Left hindlimb (tissue), 1 donor: ENCODE measurements around the gene C6orf163.

ENCODE experiments used
- DNase-seq: peaks from one replicate; pipeline ENCODE4 v3.0.0-alpha.2; 2018

Gene C6orf163

GRCh38 chr6:87357479-87358196 is 13.0 kb downstream of the C6orf163 start:
- no peak for DNase-seq

- no peak for DNase-seq
These were observed 20.1 kb downstream of the C6orf163 start for GRCh38 chr6:87364602-87365252.

DNA sequence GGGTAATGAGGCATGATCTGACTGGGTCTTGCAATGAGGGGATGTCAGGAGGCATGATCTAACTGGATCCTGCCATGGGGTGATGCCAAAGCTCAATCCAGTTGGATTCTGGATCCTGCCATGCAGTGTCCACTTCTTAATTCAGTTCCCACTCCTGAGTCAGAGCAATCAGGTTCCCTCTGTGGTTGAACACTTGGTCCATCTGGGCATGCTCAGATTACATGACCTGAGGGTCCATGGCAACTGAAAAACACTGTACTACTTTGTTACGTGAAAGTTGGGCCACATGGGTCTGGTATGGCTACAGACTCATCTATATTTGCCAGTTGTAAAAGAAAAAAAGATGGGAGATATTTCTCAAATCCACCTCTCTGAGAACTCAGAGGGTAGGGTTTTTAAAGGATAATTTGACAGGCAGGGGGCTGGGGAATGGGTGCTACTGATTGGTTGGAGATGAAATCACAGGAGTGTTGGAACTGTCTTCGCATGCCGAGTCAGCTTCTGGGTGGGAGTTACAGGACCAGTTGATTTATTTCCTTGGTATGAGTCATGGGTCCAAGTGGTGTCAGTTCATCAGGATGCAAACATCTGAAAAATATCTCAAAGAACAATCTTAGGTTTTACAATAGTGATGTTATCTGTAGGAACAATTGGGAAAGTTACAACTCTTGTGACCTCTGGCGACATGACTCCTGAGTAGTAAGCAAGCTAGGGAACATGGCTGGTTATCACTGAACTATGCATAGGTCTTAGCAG is 21.6 kb downstream of the C6orf163 start:
- no peak for DNase-seq

DNA sequence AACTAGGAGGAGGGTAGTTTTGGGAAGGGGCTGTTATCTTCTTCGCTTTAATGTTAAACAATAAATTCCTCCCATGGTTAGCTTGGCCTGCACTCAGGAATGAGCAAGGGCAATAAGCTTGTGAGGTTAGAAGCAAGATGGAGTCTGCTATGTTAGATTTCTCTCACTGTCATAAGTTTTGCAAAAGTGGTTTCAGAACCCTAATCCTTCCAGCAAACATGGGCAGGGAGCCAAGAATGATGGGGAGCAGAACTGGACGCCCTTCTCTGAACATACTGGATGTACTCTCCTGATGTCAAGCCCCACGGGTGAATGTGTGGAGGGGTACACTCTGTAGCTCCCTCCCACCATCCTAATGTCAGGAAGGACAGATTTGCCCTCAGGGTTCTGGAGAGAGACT is 22.3 kb downstream of the C6orf163 start:
- DNase-seq = no peak

GRCh38 chr6:87373377-87373776 is 28.8 kb downstream of the C6orf163 start:
- no peak for DNase-seq

- no peak for DNase-seq
These were observed 30.7 kb downstream of the C6orf163 start for GRCh38 chr6:87375315-87375714.

DNA sequence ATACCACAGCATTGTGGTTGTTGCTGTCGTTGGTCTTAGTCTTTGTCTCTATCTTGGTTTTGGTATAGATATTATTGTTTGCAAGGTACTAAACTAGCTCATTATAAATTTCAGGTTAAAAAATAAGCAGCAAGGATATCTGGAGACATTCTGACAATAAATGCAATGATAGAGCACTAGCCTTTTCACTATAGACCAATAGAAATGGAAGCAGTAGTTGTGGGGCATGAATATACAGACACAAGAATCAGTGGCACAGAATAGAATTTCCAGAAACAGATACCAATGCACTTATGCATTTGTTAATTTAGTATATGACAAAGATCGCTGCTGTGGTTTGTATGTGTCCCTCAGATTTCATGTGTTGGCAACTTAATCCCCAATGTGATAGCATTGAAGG is 32.0 kb downstream of the C6orf163 start:
- DNase-seq = no peak

- no peak for DNase-seq
These were observed 34.3 kb downstream of the C6orf163 start for GRCh38 chr6:87378947-87379346.

DNA sequence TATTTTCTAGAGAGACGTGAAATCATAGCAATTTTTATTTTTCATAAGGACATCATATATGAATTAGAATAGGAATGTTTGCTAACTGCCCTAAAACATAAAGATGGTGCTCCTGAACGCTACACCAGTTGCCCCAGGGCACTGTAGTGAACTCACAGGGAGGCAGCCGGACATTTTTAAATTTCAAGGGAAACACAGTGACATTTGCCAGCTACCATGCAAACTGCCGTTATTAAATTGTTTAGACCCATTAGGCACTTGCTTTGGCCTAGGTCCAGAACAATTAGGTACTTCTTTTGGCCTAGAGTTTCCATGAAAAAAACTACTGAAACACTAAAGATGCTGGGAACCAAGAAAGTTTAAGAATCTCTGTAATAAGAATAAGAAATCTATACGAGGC is 38.2 kb downstream of the C6orf163 start:
- DNase-seq = no peak

DNA sequence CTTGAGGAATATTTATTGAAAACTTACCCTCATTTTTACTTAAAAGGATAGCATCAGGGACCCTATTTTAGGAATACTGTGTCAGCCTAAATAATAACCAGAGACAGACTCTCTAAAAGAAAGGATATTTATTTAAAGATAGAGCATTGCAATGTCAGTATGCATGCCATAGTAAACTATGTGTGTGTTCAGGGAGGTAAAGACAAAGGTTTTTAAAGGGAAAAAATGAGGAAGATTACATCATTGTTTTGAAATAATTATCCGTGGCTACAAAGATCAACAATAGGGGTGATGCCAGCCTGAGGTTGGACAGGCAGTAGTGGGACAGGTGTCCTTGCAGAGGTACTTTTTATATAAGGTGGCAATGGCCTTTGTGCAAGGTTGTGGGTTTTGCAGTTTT is 39.4 kb downstream of the C6orf163 start:
- no peak for DNase-seq

DNA sequence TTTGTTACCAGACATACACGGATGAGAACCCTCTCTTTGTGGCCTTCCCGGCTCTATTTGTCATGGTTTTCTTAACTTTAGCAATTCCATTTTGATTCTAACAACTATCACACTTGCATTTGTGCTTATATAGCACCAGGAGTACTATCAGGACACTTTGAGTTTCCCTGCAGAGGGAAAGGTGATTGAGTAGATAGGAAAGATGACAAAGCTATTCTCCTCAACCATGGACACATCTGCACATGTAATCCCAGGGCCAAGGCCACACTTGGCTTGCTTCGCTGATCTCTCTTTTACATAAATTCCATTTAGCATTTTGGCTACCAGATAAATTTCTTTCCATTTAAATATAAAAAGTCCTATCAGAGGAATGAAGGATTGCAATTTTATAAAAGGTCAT is 39.8 kb downstream of the C6orf163 start:
- no peak for DNase-seq

DNA sequence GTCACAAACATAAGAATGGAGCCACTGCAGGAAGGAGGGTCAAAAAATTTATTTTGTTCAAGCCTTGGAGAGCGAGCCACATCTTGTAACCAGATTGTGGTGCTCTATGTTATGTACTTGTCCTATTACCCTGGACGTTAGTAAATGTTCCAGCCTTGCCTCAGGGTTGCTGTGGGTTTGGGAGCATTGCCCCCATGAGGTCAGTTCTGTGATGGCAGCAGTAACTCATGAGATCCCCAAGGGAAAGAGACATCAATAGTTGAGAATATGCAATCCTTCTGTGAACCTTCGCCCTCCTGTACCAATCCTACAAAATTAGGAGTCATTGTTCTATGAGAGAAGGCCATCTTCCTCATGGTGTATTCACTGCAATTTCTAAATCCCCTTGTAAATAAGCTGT is 46.7 kb downstream of the C6orf163 start:
- no peak for DNase-seq

GRCh38 chr6:87393026-87393622 is 48.5 kb downstream of the C6orf163 start:
- DNase-seq = peak; percentile 33

- no peak for DNase-seq
These were observed 50.8 kb downstream of the C6orf163 start for GRCh38 chr6:87395431-87395830.

DNA sequence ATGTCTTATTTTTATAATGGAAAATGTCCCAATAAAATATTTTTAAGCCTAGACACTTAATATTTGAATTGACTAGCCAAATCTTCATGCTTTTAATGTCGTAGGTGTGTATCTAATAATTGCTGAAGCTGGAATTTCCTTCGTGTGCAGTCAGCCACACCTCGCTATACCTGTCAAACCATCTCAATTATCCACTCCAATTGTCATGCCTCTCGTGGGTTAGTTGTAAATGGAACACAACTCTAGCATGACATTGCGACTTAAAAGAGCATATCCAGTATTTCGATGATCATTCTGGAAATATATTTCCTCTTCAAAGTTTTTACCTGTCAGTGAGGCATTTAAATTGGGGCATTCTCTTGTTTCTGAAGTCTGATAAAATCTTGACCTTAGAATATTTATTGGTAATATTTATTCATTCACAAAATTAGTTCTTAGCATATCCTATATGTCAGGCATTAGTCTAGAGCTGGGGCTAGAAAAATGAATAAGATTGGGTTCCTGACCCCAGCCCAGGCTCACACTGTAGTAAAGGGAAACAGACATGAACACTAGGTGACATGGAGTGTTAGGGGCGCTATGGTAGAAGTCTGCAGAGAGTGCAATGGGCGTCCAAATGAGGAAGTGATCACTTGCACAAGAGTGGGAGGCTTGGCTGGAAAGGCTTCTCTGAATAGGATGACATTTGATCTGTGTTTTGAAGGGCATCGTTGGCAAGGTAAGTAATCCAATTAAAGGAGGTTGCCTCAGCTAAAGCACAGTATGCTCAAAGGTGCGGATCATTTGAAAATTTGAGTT is 52.2 kb downstream of the C6orf163 start:
- DNase-seq = no peak

DNA sequence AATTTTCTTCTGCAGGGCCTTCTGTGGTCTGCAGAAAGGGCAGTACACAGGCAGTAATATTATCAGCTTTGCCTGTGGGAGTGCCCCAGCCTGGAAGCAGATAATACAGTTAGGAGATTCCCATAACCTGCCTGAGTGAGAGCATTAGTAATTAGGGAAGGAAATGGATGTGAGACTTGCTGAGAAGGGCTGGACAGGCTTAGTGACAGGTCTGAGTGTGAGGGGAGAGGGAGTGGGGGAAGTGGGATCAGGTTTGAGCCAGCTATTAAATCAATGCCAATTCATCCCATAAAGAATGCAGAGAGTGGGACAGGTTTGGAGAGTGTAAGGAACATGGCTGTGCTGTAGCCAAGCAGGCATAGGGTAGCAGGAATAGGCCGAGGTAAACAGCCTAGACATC is 53.0 kb downstream of the C6orf163 start:
- DNase-seq = no peak

DNA sequence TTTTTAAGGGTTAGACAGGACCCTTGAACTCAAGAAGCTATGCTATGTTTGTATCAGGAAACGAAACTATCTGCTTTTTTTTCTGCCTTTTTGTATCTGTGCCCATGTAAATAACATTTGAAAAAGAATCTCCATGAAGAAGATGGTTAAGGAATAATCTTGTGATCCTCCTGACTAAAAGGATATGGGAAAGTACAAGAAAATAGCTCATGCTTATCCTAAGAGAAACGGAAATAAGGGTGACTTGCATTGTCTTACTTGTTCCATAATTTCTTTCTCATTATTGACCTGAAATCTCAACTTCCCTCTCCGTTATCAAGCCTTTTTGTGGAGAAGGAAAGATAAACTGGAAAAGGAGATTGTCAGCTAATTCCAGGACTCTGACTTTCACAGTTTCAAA is 57.2 kb downstream of the C6orf163 start:
- DNase-seq = no peak

DNA sequence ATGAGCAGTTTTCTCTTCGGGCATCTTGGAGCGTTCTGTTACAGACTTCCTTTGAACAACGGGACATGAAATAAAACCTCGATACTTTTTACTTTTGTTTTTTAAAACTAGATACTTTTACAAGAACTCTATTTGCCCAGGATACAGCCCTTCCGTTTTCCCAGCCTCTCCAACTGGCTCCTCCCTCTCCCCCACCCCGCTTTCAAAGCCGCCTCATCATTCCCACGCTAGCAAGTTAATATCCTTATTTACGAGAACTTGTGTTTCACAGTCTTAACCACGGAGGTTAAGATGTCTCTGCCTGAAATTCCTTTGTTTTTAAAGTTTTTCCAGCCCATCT is 62.9 kb downstream of the C6orf163 start:
- no peak for DNase-seq

DNA sequence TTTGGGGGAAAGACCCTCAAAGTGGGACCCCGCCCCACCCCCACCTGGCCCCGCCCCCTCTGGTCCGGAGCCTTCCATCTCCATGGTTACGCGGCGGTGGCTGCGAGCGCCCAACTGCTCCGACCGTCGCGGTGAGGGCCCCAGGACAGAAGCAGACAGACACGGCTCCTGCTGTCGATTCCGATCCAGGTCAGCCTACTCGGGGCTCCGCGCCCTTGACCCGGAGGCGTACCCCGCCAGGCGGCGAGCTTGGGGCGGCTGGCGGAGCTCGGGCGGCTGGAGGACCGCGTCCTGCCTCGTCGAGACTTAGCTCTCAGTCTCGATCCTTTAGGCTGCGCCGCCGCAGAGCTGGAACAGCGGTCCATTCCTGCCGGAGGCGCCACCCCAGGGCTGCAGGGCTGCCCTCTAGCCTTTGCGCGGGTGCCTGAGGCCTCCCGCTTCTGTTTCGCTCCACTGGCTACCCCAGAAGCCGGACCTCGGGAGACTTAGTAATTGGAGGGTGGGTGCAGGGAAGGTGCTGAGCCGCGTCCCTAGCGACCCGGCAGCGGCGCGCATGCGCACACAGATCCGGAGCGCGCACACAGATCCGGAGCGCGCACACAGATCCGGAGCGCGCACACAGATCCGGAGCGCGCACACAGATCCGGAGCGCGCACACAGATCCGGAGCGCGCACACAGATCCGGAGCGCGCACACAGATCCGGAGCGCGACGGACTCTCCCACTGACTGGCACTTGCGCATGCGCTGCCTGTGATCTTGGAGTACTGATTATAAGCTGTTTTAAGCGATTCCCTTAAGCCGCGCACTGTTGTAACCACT is 63.5 kb downstream of the C6orf163 start, which contains the start of gene CFAP206:
Gene CFAP206 (plus strand): TSS at position 72 of the 820 bp plus-strand sequence. CDS start 1,868 bp downstream, outside the sequence.
- DNase-seq = peak; percentile 87

DNA sequence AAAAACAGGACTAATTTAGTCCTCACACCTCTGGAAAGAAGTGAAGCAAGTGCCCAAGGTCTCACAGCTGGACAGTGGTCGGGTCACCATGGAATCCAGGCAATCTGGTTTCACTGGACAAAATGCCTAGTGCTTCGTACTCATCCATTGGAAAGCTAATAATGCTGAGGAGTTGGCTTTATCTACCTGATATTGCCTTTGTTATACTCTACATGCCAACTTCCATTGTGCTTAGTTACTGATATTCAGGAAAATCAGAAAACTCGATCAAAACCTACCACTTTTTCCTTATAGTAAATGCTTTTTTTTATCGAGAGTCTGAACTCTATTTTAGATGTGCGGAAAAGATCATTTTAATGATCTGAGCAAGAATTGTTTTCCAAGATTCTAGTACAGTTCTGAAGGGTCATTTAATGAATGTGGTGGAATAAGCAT is 64.1 kb downstream of the C6orf163 start:
- DNase-seq = no peak
